Right lobe of liver (tissue), 4 donors: ENCODE measurements around the gene CACNA1C.

Experiments
- CTCF ChIP-seq, 4 donors: fragments of 200-600 bp in 3 of 4; fragments of 450-650 bp in 1 of 4; IDR thresholded peaks; one replicate each; pipeline versions ENCODE4 v1.5.1 to v1.8.0; 2016 to 2022; ENCODE audit warnings: antibody characterized with exemption in 4 of 4, mild to moderate bottlenecking in 2 of 4
- POLR2A ChIP-seq: fragments of 450-650 bp; IDR thresholded peaks from one replicate; pipeline ENCODE4 v1.6.1; 2017; ENCODE audit warnings: antibody characterized with exemption, mild to moderate bottlenecking
- donor health status: DM: no; HTN: no; CAD: no.
- donor health status: DM: no; HTN: no; CAD: no.
- donor health status: DM: no; HTN: yes; CAD: no.

DNA sequence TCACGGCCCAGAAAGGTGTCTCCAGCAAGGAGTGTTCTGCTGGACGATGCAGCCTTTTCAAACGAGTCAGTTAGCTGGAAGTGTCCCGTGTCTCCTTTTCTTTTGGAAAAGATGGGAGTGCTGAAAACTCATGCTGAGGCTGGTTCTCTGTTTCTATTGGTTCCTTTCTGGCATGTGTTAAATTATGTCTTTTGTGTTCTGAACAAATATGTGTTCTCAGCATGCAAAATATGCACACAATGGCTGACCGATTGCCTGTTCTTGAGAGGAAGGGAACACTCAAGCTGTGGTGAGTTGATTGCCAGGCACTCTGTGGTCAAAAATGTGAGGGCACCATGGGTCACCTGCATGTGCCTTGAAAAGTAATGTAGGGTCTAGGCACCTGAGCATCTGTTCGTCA lies 181.3 kb downstream of the CACNA1C start:
- TF ChIP-seq CTCF (IDR thresholded peaks at IDR 0.05), result no peak
- TF ChIP-seq POLR2A, result no peak
